Fibroblast of lung (primary cell): ENCODE measurements around the gene INSRR. TPM values are rescaled to one million over a fixed set of nuclear protein-coding genes. Genes with fewer than 3 reads are reported as not detected.

ENCODE experiments used
- DNase-seq, 2 donors: peaks; one replicate each; pipeline versions ENCODE4 v3.0.0 to v3.0.0-alpha.2; 2010; ENCODE audit warnings: low read depth in 2 of 2
- H2AFZ ChIP-seq: 2 replicates; pipeline ENCODE4 v1.5.1; 2012; ENCODE audit warnings: low read length, control low read depth, inconsistent platforms
- H3K27ac ChIP-seq: 2 replicates; pipeline ENCODE4 v1.5.1; 2011; ENCODE audit warnings: low read length, control low read depth; ENCODE audit not compliant: insufficient read depth
- H3K27me3 ChIP-seq: 2 replicates; pipeline ENCODE4 v1.5.1; 2011; ENCODE audit warnings: mild to moderate bottlenecking, low read length; ENCODE audit not compliant: control insufficient read depth, insufficient read depth
- H3K36me3 ChIP-seq: 2 replicates; pipeline ENCODE4 v1.5.1; 2011; ENCODE audit warnings: low read length; ENCODE audit not compliant: control insufficient read depth, insufficient read depth
- H3K4me1 ChIP-seq: 2 replicates; pipeline ENCODE4 v1.5.1; 2011; ENCODE audit warnings: low read length; ENCODE audit not compliant: control insufficient read depth, insufficient read depth; ENCODE audit errors: extremely low read depth
- H3K4me2 ChIP-seq: 2 replicates; pipeline ENCODE4 v1.5.1; 2011; ENCODE audit warnings: low read length, control low read depth; ENCODE audit not compliant: insufficient read depth; ENCODE audit errors: extremely low read depth
- H3K4me3 ChIP-seq, 4 experiments: fragments of 200-600 bp in 1 of 4; sonication (generic) in 1 of 4; replicated peaks in 1 of 4; 2 replicates each; pipeline ENCODE4 v1.5.1; 2011 to 2016; ENCODE audit warnings: low read length in 4 of 4, low read depth in 3 of 4, mild to moderate bottlenecking in 3 of 4, control low read depth in 2 of 4, inconsistent platforms in 1 of 4, mixed read lengths in 1 of 4; ENCODE audit not compliant: insufficient read depth in 1 of 4; ENCODE audit errors: control extremely low read depth in 1 of 4
- H3K79me2 ChIP-seq: 2 replicates; pipeline ENCODE4 v1.5.1; 2012; ENCODE audit warnings: mild to moderate bottlenecking, low read length, inconsistent platforms; ENCODE audit not compliant: control insufficient read depth, insufficient read depth
- H3K9ac ChIP-seq: 2 replicates; pipeline ENCODE4 v1.5.1; 2011; ENCODE audit warnings: mild to moderate bottlenecking, low read length, control low read depth; ENCODE audit not compliant: insufficient read depth
- H3K9me3 ChIP-seq: 2 replicates; pipeline ENCODE4 v1.5.1; 2012; ENCODE audit warnings: low read depth, low read length; ENCODE audit not compliant: control insufficient read depth, insufficient read depth
- H4K20me1 ChIP-seq: 2 replicates; pipeline ENCODE4 v1.5.1; 2011; ENCODE audit warnings: low read length; ENCODE audit not compliant: control insufficient read depth, insufficient read depth; ENCODE audit errors: extremely low read depth
- EZH2 ChIP-seq: IDR thresholded peaks from 2 replicates; pipeline ENCODE4 v1.5.1; 2012; ENCODE audit warnings: low read length, control low read depth, mild to moderate bottlenecking; ENCODE audit errors: missing control alignments
- polyA plus RNA-seq, 2 donors: library from polyadenylated mRNA; depleted of rRNA in 1 of 2; stranded (reverse) in 1 of 2; unstranded in 1 of 2; fragments of >200 nt; gene quantifications; 2 replicates each; pipeline ENCODE4 v1.2.1, GENCODE V29; 2011 to 2012; ENCODE audit warnings: missing spikeins in 1 of 2
- total RNA-seq: library from RNA; depleted of rRNA; stranded (reverse); fragments of >200 nt; gene quantifications from 2 replicates; pipeline ENCODE4 v1.2.1, GENCODE V29; 2014
- TF ChIP-seq, protein P1 (sequence below), 2 donors: IDR thresholded peaks in 1 of 2; conservative IDR thresholded peaks in 1 of 2; 1 replicate in 1 of 2; 2 replicates in 1 of 2; pipeline ENCODE4 v1.5.1; 2011 to 2012; ENCODE audit warnings: low read length in 2 of 2, control low read depth in 1 of 2, inconsistent platforms in 1 of 2, low read depth in 1 of 2, mild to moderate bottlenecking in 1 of 2

INSRR gene
- total and polyA plus RNA-seq, 2 donors (not counting 1 experiment from before 2014, with no cell fraction given), result not detected

DNA sequence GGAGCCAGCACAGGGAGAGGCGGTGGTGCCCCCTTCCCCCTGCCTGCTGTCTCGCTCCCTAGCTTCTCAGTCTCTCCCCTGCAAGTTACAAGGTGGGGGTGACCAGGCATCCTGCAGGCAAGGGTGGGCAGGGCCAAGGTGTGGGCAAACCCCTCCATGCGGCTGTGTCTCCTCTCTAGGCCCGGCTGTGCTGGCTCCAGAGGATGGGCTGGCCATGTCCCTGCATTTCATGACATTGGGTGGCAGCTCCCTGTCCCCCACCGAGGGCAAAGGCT, 16.4 kb upstream of the INSRR start:
- H3K4me3 ChIP-seq, result no peak overlapping the region
- no peak for DNase-seq
- no peak overlapping the region for H3K4me2 ChIP-seq
- peaks cover 29% of the 10 kb centered on the region for H3K27me3 ChIP-seq
- no peak for TF ChIP-seq EZH2
- TF ChIP-seq, protein P1, sequence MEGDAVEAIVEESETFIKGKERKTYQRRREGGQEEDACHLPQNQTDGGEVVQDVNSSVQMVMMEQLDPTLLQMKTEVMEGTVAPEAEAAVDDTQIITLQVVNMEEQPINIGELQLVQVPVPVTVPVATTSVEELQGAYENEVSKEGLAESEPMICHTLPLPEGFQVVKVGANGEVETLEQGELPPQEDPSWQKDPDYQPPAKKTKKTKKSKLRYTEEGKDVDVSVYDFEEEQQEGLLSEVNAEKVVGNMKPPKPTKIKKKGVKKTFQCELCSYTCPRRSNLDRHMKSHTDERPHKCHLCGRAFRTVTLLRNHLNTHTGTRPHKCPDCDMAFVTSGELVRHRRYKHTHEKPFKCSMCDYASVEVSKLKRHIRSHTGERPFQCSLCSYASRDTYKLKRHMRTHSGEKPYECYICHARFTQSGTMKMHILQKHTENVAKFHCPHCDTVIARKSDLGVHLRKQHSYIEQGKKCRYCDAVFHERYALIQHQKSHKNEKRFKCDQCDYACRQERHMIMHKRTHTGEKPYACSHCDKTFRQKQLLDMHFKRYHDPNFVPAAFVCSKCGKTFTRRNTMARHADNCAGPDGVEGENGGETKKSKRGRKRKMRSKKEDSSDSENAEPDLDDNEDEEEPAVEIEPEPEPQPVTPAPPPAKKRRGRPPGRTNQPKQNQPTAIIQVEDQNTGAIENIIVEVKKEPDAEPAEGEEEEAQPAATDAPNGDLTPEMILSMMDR (conservative IDR thresholded peaks at IDR 0.05 in 1 of 2, IDR thresholded peaks at IDR 0.05 in 1 of 2; ENCODE audit: low read depth in 1 of 2, low read length in 2 of 2), result no peak
- H3K27ac ChIP-seq, result no peak overlapping the region
- no peak overlapping the region for H3K9ac ChIP-seq
- no peaks in the 10 kb centered on the region for H3K36me3 ChIP-seq
- H4K20me1 ChIP-seq, result no peaks in the 10 kb centered on the region
- peaks cover 2% of the 10 kb centered on the region for H3K4me1 ChIP-seq
- no peak overlapping the region for H2AFZ ChIP-seq
- H3K9me3 ChIP-seq, result no peaks in the 10 kb centered on the region
- no peaks in the 10 kb centered on the region for H3K79me2 ChIP-seq

DNA sequence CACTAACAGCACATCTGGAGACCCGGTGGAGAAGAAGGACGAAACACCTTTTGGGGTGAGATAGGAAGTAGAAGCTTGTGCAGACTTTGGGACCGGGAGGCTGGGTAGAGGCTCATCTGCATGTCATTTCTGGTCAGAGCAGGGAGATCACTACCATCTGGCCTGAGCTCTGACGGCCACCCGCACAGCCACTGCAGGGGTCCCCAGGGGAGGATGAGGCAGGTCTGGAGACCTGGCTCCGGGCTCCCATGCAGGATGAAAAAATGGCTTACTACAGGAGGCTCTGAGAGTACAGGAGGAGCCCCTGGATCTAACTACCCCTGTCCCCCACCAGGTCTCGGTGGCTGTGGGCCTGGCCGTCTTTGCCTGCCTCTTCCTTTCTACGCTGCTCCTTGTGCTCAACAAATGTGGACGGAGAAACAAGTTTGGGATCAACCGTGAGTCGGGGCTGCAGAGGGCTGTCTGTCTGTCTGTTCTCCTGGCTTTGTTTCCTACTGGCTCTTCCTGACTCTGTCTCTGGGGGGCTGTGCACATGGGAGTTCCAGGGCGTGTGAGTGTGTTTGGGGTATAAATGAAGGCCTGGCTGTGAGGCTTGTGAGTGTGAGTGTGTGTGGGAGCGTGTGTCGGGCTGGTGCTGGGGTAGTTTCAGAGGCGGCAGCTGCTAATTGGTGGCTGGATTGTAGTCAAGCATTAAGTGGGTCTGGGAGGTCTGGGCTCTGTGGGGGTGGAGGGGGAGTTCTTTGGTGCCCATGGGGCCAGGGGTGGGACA, 15.8 kb upstream of the INSRR start:
- H3K36me3 ChIP-seq, result no peaks in the 10 kb centered on the region
- no peak overlapping the region for H3K27ac ChIP-seq
- peaks cover 25% of the 10 kb centered on the region for H3K27me3 ChIP-seq
- H3K9me3 ChIP-seq, result no peaks in the 10 kb centered on the region
- no peaks in the 10 kb centered on the region for H4K20me1 ChIP-seq
- DNase-seq, result no peak
- H3K4me1 ChIP-seq, result peaks cover 4% of the 10 kb centered on the region
- no peak overlapping the region for H3K9ac ChIP-seq
- no peak overlapping the region for H2AFZ ChIP-seq
- H3K4me3 ChIP-seq, result no peak overlapping the region
- TF ChIP-seq, protein P1 (conservative IDR thresholded peaks at IDR 0.05 in 1 of 2, IDR thresholded peaks at IDR 0.05 in 1 of 2; ENCODE audit: low read depth in 1 of 2, low read length in 2 of 2), result no peak
- TF ChIP-seq EZH2, result no peak
- H3K79me2 ChIP-seq, result no peaks in the 10 kb centered on the region
- H3K4me2 ChIP-seq, result no peak overlapping the region

DNA sequence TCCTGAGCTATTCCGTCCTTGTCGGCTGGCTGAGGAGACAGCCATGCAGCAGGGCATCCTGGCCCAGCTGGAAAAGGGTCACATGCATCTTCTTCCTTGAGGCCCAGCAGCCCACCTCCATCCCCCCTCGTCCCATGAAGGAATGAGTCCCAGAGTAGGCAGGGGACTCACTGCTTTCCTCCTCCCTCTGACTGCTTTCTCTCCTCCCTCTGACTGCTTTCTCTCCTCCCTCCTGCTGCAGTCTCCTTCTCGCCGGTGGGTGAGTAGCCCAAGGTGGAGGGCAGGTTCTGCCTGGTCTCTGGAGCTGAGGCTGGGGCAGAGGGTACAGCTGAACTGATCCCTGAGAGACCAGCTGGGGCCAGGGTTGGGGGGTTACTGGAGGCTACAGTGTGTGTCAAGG, 15.2 kb upstream of the INSRR start:
- H3K27me3 ChIP-seq, result peaks cover 25% of the 10 kb centered on the region
- H2AFZ ChIP-seq, result no peak overlapping the region
- no peak overlapping the region for H3K4me2 ChIP-seq
- no peak overlapping the region for H3K27ac ChIP-seq
- no peaks in the 10 kb centered on the region for H3K79me2 ChIP-seq
- TF ChIP-seq, protein P1 (conservative IDR thresholded peaks at IDR 0.05 in 1 of 2, IDR thresholded peaks at IDR 0.05 in 1 of 2; ENCODE audit: low read depth in 1 of 2, low read length in 2 of 2), result no peak
- no peak for TF ChIP-seq EZH2
- H3K9ac ChIP-seq, result no peak overlapping the region
- H3K36me3 ChIP-seq, result no peaks in the 10 kb centered on the region
- H3K4me1 ChIP-seq, result peaks cover 4% of the 10 kb centered on the region
- H4K20me1 ChIP-seq, result no peaks in the 10 kb centered on the region
- no peak for DNase-seq
- no peaks in the 10 kb centered on the region for H3K9me3 ChIP-seq
- H3K4me3 ChIP-seq, result no peak overlapping the region
